OCI-LY7 (cell line): ENCODE results near the gene RALA.

Experiments used
- CTCF ChIP-seq: fragments of 200-600 bp; sonication (generic); conservative IDR thresholded peaks from 2 replicates; pipeline ENCODE4 v1.5.1; 2014; ENCODE audit warnings: mild to moderate bottlenecking, antibody characterized with exemption, low read length, moderate library complexity, mixed read lengths
- EZH2phosphoT487 ChIP-seq: fragments of 200-600 bp; sonication (generic); IDR thresholded peaks from 2 replicates; pipeline ENCODE4 v1.6.1; 2018; ENCODE audit warnings: low read depth, borderline replicate concordance, mild to moderate bottlenecking, mixed run types, antibody characterized with exemption, low read length, moderate library complexity, mixed read lengths

GRCh38 chr7:39609935-39610263 is 13.5 kb upstream of the RALA start:
- no peak for TF ChIP-seq CTCF
- TF ChIP-seq EZH2phosphoT487 = no peak
